IPS-15b (cell line): ENCODE results near the gene HPS1.

Experiments used
- H3K27me3 ChIP-seq: one replicate; pipeline ENCODE4 v1.6.1; 2013; ENCODE audit warnings: low read length; ENCODE audit not compliant: control insufficient read depth, insufficient read depth
- H3K36me3 ChIP-seq: one replicate; pipeline ENCODE4 v1.6.1; 2013; ENCODE audit warnings: low read length; ENCODE audit not compliant: control insufficient read depth, insufficient read depth
- H3K4me1 ChIP-seq: one replicate; pipeline ENCODE4 v1.6.1; 2013; ENCODE audit warnings: mild to moderate bottlenecking, low read length; ENCODE audit not compliant: control insufficient read depth, insufficient read depth
- H3K4me3 ChIP-seq: one replicate; pipeline ENCODE4 v1.5.1; 2013; ENCODE audit warnings: low read depth, low read length
- H3K9ac ChIP-seq: one replicate; pipeline ENCODE4 v1.6.1; 2013; ENCODE audit warnings: low read depth, mild to moderate bottlenecking, low read length
- H3K9me3 ChIP-seq: one replicate; pipeline ENCODE4 v1.6.1; 2013; ENCODE audit warnings: mild to moderate bottlenecking, low read length; ENCODE audit not compliant: control insufficient read depth, insufficient read depth

The HPS1 gene

DNA sequence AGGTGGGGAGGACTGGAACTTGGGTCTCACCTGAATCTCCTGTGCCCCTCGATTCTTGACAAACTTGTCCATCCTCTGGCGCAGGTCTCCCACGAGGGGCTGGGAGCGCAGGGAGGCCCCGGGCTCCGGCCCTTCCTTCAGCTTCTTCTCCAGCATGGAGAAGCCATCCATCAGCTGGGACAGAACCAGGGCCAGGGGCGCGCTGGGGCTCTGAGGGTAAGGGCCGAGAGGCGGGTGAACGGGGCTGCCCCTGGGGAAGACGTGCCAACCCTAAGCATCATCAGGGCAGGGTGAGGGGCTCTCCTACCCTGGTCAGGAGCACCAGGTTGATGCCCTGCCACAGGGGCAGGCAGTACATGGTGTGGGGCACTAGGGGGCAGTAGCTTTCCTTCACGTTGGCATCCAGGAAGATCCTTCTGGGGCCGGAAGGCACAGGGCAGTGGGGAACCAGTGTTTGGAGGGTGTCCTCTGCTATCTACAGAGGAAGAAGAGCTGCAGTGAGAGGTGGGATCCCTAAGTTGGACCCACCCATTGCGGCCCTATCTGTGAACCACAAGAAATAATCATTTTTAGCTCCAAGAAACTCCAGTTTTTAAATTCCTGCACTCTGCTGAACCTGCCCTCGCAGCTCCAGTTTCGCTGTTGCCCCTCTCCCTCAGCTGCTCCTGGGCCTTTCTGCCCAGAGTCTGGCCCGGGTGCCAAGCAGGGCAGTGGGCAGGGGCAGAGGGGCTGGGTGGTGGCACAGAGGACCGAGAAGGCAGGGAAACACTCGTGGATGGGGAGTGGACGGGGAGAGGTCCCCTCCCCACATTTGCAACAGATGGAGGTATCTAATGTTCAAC, 21.0 kb downstream of the HPS1 start:
- Histone ChIP-seq H3K27me3 (no peaks in the 10 kb centered on the region), H3K4me3 (no peak overlapping the region), H3K9me3 (no peaks in the 10 kb centered on the region), H3K4me1 (no peaks in the 10 kb centered on the region), H3K9ac (no peak overlapping the region), H3K36me3 (peaks cover 13% of the 10 kb centered on the region)

DNA sequence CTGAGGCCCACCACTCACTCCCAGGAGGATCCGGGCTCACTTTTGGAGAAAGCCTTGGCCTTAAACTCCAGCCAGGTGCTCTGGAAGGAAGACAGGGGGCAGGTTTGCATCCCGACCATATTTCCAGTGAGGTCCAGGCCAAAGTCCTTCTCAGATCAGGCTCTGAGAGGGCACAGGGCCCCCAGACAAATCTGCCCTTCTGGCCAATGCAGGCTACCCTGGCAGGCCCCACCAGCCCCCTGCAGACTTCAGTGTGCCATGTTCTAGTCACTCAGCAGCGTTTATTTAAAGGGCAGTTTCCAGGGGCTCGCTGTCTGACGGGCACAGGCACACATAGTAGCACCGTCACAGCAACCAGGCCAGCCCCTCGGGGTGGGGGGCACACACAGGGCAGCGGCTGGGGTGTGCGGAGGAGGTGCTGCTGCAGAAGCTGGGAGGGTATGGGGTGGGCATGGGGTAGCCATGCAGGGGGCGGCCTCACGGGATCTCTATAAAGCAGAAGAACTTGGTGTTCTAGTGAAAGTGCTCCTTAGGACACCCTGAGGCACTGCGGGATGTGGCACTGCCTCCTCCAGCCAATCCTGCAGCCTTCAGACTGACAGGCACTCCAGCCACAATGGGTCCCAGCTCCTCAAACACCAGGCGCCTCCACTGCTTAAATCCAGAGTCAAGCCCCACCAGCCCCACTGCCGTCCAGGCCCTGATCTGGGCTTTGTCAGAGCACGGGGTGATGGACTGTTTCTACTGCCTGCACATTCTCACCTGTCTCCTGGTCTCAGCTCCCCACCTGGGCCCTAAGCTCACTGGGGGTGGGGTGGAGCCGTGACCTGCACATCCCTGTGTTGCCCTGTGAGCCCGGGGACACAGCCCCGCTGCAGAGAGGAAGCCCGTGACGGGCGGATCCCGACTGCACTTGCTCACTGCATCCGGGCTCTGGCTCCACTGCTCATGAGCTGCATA, 22.2 kb downstream of the HPS1 start:
- no peaks in the 10 kb centered on the region for H3K27me3 ChIP-seq
- no peaks in the 10 kb centered on the region for H3K4me1 ChIP-seq
- H3K36me3 ChIP-seq: peaks cover 7% of the 10 kb centered on the region
- no peak overlapping the region for H3K4me3 ChIP-seq
- H3K9ac ChIP-seq: no peak overlapping the region
- H3K9me3 ChIP-seq: no peaks in the 10 kb centered on the region

DNA sequence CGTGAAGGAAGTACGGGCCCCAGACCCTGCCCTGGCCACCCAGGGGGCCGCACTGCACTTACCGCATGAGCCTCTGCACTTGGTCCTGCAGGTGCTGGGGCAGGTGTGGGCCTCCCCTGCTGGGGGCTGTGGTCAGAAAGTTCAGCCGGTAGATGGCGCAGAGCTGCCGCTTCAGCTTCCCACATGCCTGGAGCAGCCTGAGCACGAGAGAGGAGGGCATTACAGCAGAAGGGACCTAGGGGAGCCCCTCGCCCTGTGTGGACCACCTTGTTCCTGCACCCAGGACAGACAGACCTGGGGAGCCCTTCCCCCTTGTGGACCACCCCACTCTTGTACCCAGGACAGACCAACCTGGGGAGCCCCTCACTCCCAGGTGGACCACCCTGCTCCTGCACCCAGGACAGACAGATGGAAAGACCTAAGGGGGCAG, 23.0 kb downstream of the HPS1 start:
- no peaks in the 10 kb centered on the region for H3K4me1 ChIP-seq
- no peak overlapping the region for H3K9ac ChIP-seq
- peaks cover 4% of the 10 kb centered on the region for H3K36me3 ChIP-seq
- no peaks in the 10 kb centered on the region for H3K9me3 ChIP-seq
- no peak overlapping the region for H3K4me3 ChIP-seq
- no peaks in the 10 kb centered on the region for H3K27me3 ChIP-seq

DNA sequence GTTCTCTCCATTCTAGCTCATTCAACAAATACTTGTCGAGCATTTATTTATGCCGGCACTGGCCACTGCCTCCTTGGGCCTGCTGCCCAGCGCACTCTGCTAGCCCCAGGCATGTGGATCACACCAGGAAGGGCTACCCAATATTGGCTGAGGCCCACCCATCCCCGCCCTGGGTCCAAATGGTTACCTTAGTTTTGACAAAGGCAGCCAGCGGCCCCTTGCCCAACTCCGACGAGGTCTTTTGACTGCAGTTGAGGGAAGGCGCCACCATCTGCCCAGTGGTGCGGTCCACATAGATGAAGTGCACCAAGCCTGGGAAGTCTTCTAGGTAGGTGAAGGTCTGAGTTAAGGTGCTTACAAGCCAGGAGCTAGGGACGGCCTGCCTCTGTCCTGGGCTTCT, 24.6 kb downstream of the HPS1 start:
- H3K9me3 ChIP-seq: no peaks in the 10 kb centered on the region
- no peak overlapping the region for H3K9ac ChIP-seq
- no peak overlapping the region for H3K4me3 ChIP-seq
- peaks cover 8% of the 10 kb centered on the region for H3K36me3 ChIP-seq
- no peaks in the 10 kb centered on the region for H3K27me3 ChIP-seq
- no peaks in the 10 kb centered on the region for H3K4me1 ChIP-seq

DNA sequence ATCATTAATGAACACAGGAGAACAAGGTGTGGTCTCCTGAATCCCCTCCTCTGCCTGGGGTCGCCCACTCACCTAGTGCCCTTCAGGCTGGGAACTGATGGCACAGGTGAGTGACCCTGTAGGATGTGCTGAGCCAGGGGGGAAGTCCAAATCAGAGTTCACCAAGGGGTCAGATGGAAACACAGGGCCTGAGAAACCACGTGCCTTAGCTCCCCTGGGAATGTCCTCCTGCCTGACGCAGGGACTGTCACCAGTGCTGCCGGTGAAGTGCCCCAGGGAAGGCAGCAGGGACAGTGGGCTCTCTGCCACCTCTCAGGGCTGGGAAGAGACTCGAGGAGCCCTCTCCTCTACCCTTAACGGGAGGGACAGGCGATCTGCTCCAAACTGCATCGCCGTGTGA, 25.9 kb downstream of the HPS1 start:
- Histone ChIP-seq H3K9ac (no peak overlapping the region), H3K27me3 (no peaks in the 10 kb centered on the region), H3K9me3 (no peaks in the 10 kb centered on the region), H3K36me3 (peaks cover 8% of the 10 kb centered on the region), H3K4me3 (no peak overlapping the region), H3K4me1 (no peaks in the 10 kb centered on the region)

DNA sequence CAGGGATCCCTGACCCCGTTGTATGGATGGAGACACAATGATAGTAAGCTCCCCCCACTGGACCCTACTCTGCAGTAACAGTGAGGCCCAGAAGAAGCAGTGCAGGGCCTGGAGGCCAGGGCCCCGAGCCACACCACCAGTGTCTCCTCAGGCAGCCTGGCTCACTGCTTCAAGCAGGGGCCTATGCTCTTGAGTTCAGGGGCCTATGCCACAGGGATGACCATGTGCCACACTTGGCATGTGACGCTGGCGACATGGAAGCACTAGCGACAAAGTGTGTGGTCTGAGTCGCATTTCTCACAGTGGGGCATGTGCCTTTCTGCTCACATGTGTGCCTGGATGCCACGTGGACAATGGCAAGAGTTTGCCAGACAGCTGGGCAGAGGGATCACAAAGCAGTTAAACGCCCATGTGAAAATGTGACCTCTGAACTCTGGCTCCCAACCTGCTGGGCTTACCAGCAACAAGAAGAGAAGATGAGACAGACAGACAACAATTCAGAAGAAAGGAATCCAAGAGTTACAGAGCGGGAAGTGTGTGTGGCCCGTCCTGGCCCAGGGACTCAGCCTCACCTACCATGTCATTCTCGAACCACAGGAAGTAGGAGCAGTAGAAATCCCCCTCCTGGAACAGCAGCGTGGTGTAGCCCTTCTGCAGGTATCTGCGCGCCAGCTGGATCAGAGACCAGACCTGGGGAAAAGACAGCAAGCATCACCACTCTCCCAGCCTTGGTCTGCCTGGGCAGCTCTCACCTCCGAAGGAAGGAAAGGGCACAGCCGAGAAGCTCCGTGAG, 27.1 kb downstream of the HPS1 start:
- no peaks in the 10 kb centered on the region for H3K27me3 ChIP-seq
- H3K4me1 ChIP-seq: peaks cover 4% of the 10 kb centered on the region
- peaks cover 8% of the 10 kb centered on the region for H3K36me3 ChIP-seq
- no peak overlapping the region for H3K9ac ChIP-seq
- no peak overlapping the region for H3K4me3 ChIP-seq
- H3K9me3 ChIP-seq: no peaks in the 10 kb centered on the region

DNA sequence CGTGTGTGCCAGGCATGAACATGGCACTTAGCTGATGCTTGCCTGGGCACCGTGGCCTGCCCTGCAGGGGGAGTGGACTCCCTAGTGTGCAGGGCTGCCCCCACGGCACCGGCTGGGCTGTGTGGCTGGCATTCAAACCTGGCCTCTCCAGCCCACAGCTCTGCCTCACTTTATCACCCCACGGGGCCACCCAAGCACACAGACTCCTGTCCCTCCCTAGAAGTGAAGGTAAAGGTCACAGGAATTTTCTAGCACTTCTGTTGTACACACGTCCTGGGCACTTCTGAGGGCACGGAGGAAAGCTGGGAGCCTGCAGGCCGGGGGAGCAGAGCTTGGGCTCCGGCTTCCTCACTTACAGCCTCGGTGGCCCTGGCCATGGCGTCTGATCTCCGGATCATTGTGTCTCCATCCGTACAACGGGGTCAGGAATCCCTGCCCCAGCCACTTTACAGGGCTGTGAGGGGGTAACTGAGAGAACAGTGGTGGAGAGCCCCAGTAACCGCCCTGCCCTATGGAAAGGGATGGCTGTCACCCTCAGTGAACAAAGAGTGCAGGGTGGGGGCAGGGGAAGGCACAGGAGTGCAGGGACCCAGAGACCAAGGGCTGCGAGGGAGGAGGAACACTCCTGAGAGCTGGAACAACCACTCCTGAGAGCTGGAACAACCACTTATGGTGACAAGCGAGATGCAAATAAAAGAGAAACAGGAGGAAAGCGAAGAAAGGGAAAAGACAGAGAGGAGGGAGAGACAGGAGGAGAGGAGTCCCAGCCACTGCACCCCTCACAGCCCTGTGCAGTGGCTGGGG, 27.9 kb downstream of the HPS1 start:
- Histone ChIP-seq H3K4me1 (peaks cover 4% of the 10 kb centered on the region), H3K36me3 (peaks cover 4% of the 10 kb centered on the region), H3K4me3 (no peak overlapping the region), H3K9me3 (no peaks in the 10 kb centered on the region), H3K27me3 (no peaks in the 10 kb centered on the region), H3K9ac (no peak overlapping the region)

DNA sequence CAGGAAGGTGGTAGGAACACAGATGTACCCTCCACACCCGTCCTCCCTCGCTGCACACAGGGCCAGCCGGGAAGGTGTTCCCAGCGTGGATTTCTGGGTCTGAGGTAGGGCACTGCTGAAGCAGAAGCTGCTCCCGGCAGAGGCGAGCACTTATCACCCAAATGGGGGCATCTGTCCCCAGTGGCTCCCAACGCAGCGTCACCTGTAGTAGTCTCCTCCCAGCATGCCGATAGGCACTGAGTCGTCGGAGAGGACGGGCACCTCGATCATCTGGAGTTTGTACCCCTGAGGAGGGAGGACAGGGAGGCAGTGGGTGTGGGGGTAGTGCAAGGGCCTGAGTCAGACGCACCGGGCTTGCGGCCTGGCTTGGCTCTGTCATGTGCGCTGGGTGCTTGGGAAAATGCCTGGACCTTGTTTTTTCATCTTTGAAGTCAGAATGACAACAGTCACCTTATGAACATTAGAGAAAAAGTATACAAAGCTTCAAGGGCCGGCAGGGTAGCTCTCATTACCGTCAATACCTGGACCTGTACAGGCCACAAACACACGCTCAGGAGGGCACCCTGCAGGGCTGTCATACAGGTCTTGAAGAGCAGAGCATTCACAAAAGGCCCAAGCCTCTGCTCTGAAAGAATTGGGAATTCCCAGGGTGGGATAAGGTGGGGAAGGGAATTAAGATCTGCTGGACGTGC, 28.6 kb downstream of the HPS1 start:
- Histone ChIP-seq H3K4me3 (no peak overlapping the region), H3K36me3 (peaks cover 4% of the 10 kb centered on the region), H3K4me1 (peaks cover 4% of the 10 kb centered on the region), H3K9ac (no peak overlapping the region), H3K9me3 (no peaks in the 10 kb centered on the region), H3K27me3 (no peaks in the 10 kb centered on the region)

DNA sequence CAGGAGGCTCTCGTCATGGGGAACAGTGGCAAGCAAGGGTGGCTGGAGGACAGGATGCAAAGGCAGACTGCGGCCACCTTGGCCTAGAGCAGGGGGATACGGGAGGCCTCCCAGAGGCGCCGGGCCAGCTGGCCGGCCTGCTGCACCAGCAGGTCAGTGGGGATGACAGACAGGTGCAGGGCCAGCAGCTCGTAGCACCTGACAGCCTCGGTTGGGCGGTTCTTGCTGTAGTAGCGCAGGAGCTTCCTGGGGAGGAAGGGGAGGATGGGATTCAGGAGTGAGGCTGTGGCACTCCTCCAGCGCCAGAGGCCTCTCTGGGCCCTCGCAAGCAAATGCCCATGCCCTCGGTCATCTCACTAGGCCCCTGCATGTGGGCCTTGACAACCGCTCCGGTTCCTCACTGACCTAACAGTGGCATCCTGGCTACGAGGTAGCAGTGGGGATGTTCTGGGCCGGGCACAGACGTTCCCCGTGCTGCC, 29.2 kb downstream of the HPS1 start:
- Histone ChIP-seq H3K9me3 (no peaks in the 10 kb centered on the region), H3K36me3 (peaks cover 4% of the 10 kb centered on the region), H3K4me3 (no peak overlapping the region), H3K27me3 (no peaks in the 10 kb centered on the region), H3K4me1 (peaks cover 4% of the 10 kb centered on the region), H3K9ac (no peak overlapping the region)

DNA sequence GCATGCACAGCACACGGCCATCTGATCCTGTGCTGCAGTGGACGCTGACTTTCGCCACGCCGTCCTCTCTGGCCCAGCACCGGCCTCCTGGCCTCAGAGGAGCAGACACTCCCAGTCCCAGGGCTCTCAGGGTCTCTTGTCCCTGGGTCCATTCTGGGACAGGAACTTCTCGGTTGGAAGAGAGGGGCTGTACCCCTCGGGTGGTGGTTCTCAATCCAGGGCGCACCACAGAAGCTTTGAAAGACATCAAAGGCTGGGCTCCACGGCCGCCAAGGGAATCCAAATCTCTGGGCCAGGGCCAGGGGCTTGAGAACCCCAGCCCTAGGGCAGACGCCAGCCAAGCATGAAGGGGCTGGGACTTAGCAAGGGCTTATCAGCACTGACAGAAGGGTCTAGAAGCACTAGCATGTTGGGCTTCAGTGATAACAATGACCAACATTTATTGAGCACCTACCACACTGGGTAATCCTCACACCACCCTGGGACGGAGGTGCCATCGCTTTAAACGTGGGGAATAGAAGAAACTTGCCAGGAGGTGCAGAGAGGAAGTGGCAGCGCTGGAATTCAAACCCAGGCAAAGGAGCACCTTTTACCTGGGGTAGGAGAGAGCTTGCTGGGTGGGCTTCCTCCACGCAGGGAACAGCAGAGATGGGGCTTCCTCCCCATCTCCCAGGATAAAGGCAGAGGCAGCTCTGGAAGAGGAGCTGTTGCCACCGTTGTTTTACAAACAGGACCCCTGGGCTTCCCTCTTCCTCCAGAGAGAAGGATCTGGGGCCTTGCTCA, 29.9 kb downstream of the HPS1 start:
- Histone ChIP-seq H3K9me3 (no peaks in the 10 kb centered on the region), H3K36me3 (peaks cover 4% of the 10 kb centered on the region), H3K9ac (no peak overlapping the region), H3K4me1 (peaks cover 4% of the 10 kb centered on the region), H3K4me3 (no peak overlapping the region), H3K27me3 (no peaks in the 10 kb centered on the region)
